NAMALWA (cell line): ENCODE data around the gene NDC1.
"Not testable (repeated sequence)": the region's sequence is repeated elsewhere in the genome, so short reads cannot be mapped to it uniquely, and the experiment has no call there.

Experiments used
- DNase-seq: peaks from one replicate; pipeline ENCODE4 v3.0.0-alpha.2; 2015; ENCODE audit warnings: low spot score

Gene NDC1

DNA sequence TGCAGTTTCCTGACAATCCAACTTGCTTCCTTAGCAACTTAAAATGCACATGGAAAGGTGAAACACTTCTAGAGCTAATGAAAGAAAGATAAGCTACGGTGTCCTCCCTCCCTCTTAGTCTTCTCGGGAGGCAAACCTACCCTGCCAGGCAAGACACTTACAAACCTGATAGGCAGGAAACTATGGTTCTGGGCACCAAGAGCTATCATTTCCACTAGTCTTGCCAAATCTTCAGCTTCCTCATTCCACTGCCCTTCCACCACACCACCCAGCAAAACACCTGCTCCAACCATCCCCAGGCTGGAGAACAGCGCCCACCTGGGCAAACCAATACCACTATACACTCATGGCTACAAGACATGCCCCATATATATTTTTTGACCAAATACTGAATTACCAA, 15.2 kb downstream of the NDC1 start:
- DNase-seq = no peak

DNA sequence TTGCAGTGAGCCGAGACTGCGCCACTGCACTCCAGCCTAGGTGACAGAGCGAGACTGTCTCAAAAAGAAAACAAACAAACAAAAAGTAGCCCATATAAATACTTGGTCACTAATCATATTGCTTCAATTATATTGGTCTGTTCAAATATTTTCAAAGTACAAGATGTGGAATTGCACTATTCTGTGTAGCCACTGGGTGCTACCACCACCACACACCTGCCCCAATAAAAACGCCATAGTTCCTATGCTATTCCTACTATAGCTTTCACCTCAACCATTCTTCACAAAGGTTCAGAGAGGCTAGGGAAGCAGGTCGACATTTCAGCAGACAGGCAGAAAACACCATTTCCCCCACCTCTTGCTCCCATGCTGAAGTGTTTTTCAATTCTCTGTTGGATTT, 16.7 kb downstream of the NDC1 start:
- DNase-seq = no peak

DNA sequence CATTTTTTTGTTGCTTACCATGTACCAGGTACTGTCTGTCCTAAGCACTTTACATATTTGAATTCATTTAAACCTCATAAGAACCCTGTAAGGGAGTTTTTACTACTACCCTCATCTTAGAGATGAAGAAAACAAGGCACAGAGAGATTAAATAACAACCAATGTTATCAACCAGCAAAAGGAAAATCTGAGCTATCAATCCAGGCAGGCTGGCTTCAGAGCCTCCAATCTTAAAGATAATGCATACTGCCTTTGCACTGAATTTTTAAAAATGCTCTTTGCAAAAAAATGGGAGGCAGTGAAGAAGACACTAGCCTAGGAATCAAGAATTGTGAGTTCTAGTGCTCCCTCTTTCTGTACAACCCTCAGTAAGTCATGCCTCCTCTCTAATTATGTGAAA, 18.7 kb downstream of the NDC1 start:
- no peak for DNase-seq

DNA sequence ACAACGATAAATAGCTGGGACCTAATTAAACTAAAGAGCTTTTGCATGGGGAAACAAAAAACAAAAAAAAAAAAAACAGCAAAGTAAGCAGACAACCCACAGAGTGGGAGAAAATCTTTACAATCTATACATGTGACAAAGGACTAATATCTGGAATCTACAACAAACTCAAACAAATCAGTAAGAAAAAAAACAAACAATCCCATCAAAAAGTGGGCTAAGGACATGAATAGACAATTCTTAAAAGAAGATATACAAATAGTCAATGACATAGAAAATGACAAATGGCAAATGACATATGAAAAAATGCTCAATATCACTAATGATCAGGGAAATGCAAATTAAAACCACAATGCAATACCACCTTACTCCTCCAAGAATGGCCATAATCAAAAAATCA, 21.5 kb downstream of the NDC1 start:
- DNase-seq = not testable (repeated sequence)

DNA sequence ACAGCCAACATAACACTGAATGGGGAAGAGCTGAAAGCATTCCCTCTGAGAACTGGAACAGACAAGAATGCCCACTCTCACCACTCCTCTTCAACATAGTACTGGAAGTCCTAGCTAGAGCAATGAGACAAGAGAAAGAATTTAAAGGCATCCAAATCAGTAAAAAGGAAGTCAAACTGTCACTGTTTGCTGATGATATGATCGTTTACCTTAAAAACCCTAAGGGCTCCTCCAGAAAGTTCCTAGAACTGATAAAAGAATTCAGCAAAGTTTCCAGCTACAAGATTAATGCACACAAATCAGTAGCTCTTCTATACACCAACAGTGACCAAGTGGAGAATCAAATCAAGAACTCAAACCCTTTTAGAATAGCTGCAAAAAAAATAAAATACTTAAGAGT, 22.6 kb downstream of the NDC1 start:
- DNase-seq = not testable (repeated sequence)

DNA sequence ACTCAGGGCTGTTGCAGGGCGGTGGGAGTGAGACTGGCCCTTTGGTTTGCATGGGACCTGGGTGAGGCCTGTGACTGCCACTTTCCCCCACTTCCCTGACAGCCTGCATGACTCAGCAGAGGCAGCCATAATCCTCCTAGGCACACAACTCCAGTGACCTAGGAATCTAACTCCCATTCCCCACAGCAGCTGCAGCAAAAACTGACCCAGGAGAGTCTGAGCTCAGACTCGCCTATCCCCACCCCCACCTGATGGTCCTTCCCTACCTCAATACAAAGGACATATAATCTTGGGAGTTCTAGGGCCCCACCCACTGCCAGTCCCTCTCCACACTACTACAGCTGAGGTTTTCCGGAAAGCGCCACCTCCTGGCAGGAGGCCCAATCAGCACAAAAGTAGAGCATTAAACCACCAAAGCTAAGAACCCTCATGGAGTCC, 26.7 kb downstream of the NDC1 start:
- peak; percentile 45 for DNase-seq

DNA sequence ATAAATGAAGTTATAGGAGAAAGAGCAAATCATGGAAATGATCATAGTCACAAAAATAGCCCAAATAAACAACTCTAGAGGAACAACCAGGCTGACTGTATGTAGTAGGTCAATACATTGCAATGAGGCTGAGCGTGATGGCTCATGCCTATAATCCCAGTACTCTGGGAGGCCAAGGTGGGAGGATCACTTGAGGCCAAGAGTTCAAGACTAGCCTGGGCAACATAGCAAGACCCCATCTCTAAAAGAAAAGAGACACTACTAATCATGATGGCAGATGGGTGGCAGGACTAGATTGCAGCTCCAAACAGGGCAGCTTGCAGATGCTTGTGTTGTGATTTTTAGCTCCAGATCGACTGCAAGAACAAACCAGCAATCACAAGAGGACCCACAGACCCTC, 27.6 kb downstream of the NDC1 start:
- no peak for DNase-seq

DNA sequence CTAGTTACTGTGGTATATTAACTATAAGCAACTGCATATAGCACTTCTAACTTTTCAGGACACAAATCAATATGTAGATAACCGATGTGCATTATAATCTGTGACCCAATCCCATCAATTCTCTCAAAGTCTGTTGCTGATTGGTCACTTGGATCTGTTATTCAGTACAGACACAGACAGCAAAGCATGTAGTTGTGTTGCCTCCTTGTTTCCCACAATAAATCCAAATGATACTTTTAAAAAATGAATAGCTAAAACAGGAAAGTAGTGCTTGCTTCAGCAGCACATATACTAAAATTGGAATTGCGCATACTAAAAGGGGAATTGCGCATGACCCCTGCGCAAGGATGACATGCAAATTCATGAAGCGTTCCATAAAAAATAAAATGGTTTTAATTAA, 28.1 kb downstream of the NDC1 start:
- no peak for DNase-seq

DNA sequence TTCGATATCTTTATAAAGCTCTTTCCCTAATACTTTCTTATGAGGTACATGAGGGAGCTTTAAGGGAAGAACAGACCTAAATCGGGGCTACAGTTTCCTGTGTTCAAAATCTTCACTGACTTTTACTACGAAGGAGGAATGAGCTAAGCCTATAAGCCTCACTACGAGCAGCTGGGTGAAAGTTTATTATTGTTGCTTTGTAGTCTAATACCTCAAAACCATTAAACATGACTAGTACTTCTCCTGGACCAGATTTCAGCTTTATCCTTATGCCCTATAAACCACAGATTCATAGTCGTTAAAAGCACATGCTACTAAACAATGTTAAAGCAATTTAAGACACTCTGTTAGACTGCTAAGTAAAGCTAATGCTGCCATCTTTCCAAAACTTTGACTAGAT, 30.2 kb downstream of the NDC1 start:
- DNase-seq = no peak

DNA sequence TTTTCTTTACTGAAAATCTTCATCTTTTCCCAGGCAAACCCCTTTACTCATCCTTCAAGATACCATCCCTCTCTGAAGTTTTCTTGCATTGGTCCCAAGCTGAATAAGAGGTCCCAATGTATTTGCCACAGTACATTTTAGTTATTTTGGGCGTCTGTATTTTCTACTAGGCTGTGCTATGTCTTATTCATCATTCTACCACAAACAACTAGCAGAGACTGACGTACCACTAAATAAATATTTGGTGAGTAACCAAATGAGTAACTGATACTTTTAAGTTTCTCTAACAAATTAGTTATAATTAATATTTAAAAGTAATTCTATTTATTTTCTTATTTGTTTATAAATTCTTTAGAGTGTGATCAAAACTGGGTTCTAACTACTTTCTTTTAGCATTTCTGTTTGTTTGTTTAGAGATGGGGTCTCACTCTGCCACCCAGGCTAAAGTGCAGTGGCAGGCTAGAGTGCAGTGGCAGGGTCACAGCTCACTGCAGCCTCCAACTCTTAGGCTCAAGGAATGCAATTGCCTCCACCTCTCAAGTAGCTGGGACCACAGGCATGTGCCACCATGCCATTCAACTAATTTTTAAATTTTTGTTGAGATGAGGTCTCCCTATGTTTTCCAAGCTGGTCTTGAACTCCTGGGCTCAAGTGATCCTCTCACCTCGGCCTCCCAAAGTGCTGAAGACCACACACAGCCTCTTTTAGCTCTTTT, 33.1 kb downstream of the NDC1 start:
- no peak for DNase-seq

DNA sequence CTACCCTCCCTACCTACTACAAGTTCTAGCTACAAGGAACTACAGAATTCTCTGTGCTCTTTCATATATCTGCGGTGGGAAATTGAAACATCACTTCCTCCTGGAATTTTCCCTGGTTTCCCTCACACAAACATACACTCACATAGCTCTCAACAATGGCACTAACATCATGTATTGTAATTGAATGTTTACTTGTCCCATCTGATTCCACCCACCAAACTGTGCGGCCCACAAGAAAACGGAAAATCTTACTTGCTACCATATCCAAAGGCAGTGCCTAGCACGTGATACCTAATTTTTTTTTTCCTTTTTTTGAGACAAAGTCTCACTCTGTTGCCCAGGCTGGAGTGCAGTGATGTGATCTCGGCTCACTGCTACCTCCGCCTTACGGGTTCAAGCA, 33.9 kb downstream of the NDC1 start:
- DNase-seq = no peak

DNA sequence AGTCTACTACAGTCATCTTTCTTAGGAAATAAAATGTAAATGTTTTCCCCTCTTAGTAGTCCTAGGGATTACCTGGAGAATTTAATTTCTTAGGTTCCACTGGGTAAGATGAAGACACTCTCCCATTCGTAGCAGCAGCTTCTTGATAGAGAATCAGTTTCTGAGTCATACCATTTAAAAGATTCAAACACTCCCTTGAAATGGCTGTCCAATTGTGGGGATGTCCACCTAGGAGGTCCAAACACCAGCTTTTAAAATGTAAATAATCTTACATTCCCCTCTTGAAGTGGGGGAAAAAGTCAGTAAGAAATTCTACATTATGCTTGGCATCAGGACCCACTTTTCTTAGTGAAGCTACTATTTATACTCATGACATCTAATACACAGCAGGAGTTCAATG, 37.5 kb downstream of the NDC1 start:
- no peak for DNase-seq

DNA sequence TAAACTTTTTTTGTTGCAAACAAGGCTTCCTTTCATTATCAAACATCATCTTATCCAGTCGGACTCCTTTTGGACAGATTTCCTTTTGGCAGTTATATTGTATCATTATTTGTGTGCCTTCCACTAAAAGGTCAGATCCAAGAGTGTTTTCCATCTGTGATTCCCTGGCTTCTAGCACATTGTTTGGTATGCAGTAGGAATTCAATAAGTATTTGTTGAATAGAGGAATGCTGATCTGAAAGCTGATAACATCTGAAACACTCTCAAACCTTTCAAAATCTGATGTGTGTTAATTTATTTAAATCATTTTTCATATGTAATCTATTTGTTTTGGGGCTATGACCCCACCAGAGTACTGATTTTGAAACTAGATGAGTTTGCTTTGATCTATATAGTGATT, 39.0 kb downstream of the NDC1 start:
- no peak for DNase-seq

DNA sequence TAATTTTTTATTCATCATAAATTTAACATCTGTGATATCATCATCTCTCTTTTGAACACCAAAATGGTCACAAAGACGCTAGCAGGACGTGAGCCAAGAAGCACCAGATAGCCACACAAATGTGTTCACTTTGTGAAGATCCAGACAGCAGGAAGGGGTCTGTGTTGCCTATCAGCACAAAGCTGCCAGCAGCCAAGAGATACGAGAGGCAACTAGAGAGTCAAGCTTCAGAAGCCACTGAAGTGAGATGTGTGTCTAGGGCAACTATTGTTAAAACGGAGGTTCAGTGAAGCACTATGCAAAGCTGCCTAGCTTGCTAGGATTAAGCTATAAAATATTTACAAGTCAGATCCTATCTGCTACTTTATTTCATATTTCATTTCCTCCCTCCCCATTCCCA, 45.3 kb downstream of the NDC1 start:
- DNase-seq = no peak

DNA sequence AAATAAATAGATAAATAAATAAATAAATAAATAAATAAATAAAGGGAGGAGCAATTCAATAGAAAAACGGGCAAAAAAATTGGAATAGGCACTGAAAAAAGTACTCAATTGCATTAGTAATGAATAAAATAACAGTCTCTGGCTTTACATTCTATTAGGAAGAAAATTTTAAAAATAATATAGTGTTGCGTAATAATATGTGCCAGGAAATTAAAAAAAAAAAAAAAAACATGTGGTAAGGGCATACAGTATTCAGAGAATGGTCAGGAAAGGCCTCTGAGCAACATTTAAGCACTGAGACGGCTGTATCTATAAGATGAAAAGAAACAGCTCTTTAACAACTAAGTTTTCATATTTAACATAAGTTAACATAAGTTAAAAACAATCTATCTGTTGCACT, 50.4 kb downstream of the NDC1 start:
- no peak for DNase-seq

DNA sequence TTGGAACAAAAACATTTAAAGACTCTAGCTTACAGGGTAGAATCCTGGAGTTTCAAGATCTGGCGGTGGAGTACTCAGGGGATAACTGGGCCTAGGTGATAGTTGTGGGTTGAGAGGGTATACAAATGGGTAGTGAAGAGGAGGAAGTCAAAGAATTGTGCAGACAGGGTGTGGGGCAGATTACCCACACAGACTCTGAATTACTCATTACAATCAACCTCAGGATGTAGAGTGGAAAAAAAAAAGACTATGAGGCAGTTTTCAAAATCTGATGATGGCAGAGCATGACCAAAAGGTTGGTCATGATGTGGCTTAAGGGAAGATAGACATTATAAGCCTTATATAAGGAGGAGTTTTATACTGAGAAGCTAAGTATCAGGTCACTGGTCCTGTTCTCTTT, 55.0 kb downstream of the NDC1 start:
- DNase-seq = no peak

DNA sequence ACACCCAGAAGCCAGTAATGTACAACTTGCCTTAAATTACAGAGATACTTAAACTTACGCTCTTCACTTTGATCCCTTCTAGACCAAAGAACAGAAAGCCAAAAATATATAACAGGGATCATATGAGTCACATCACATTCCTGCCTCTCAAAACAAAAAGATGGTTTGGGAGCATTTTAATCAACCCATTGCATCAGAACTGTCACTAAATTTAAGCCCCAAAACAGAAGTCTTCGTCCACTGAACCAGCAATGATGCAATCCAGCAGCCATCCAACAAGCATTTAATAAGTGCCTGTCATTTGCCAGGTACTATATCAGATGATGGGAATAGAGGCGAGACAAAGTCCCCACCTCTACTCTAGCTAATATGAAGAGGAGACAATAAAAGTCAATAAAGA, 56.4 kb downstream of the NDC1 start:
- no peak for DNase-seq

DNA sequence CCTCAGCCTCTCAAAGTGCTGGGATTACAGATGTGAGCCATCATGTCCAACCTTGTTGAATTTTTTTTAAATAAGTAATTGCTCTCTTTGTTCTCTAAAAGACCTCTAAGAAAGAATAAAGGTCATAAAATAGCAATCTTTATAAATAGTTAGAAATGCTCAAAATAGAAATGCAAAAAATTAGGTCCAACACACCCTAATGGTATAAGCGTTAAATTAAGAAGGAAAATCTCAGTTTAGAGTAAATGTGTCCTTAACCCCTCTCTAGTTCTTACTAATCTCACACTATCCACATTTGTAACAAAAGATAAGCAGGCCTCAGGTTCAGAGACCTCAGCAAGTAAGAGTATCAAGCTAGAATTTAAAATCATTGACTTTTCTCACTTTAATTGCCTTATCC, 60.8 kb downstream of the NDC1 start:
- no peak for DNase-seq

DNA sequence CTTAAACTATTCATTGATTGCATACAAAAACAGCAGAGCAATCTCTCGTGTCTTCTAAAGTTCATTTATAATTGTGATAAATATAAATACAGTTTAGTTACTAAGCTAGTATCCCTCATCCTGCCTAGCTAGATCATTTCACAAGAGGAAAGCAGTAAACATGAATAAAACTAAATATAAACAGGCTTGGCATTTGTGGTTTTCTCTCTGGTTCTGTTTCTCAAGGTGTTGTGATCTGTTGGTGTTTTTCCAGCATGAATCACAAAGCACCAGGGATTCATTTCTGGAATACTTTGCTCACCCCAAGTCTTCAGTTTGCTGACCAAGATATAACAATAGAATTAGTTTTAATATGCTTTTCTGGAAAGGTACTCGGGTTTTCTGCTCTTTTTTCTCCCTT, 66.4 kb downstream of the NDC1 start:
- no peak for DNase-seq

DNA sequence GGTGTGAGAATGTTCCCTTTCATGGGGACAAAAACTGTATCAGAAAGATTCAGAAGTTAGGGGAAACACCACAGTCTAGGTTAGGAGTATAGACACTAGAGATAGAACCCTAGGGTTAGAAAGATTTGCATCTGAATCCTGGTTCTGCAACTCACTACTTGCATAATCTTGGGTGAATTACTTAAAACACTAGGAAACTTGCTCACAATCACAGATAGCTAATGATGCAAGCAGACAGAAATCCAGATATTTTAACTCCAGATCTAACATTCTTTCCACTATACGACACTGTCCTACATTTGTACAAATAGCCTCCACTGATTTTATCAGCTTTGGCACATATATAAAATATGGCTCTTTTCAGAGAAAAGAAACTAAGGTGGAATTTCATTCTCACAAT, 68.3 kb downstream of the NDC1 start:
- no peak for DNase-seq

DNA sequence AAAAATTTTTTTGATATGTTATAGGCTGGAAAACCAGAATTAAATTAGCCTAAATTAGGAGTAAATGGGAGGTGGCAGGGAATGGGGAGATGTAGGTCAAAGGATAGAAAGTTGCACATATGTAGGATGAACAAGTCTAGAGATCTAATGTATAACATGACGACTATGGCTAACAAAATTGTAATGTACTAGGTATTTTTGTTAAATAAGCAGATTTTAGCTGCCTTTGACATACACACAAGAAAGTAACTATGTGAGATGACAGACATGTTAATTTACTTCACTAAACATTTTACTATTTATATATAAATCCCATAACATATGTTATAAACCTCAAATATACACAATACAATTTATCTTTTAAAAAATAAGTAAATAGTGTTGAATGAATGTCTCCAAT, 68.9 kb downstream of the NDC1 start:
- DNase-seq = no peak

DNA sequence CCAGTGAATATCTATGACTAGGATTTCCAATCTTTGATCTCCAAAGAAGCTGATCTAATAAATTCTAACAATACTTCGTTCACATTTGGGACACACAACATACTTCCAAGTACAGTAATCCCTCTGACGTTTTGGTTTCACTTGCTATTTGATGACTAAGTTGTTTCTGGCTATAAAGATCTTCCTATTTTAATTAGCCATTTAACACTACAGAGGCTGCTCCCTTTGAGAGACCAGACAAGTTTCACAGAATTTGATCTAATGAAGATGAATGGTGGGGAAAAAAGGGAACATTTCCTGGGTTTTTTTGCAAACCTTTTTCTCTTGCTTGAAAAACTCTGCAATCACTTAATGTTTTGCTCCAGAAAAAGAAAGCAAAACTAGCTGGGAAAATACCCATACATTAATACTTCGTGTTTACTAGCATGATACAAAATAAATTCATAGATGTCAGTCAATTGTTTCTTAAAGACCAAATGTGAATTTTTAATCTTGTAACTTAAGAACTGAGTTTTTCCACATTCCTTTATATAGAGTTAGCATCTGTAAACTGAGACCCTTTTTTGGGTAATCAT, 71.2 kb downstream of the NDC1 start:
- no peak for DNase-seq

DNA sequence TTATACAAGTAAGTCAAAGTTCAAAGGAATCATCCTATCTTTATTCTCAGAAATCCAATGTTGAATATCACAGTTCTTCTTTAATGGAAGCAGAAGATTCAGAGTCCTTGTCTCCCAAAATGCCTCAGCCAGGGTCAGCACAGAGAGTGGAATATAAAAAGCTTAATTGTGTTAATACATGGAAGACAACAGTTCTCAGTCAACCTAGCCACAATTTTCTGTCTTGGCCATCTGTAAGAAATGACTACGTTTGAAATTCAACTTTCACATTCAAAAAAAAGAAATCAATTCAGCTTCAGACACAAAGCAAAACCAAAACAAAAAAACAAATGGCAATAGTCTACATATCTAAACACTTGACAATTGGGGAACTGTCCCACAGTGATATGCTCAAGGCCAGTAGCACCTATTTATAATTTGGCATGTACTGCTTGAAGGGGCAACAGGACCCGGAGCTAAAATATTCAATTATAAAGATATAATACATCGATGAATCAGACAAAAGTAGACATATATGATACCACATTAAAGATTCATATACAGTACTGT, 71.8 kb downstream of the NDC1 start:
- no peak for DNase-seq

DNA sequence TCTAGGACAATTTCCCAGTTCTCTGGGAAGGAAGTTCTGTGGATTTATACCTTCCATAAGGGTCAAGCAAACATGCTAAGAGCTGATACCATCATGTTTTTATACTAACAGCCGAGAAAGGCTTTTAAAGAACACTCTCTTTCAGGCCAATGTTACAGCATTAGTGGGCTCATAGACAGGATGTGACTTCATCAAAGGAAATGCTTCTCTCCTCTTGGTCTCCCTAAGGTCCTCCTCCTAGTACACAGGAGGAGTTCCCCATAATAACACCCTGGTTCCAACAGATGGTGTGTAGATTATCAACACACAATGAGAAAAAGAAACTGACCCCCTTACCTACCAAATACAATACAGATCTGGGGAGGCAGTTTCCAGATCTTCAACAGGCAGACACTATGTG, 72.4 kb downstream of the NDC1 start:
- no peak for DNase-seq
